NCI-H2196 (cell line): ENCODE data around the gene MEGF10.

ENCODE experiments used
- DNase-seq: peaks from one replicate; lab custom pipeline; 2025; ENCODE audit not compliant: unreplicated experiment; lab: John Stamatoyannopoulos, UW

The MEGF10 gene

DNA sequence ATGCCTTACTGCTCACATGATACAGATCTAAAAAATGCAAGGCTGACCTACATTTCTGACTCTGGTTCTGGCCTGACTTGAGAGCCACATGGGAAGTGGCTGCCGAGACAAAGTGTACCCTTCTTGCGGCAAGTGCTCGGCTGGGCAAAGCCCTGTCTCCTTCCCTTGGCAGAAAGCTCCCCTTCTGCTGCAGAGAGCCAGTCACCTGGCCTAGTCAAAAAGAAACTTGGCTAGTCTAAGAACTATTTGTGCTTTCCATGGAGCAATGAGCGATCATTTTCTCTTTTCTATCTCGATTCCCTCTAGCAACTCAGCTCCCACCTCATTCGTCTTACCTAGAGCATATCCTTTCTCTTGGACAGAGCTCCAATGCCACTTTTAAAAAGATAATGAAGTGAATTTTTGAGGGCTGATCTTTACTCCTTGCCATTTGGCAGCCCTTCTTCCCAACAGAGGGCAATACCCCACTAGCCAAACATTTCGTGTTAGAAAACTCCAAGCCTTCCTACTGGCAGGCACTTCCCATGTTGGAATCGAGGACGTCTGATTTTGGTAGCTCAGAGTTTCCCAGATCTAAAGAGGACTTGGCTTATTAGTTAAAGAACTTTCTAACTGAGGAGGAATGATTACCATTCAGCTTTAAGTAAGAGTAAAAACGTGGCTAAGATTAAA is 118.8 kb downstream of the MEGF10 start:
- DNase-seq: no peak

DNA sequence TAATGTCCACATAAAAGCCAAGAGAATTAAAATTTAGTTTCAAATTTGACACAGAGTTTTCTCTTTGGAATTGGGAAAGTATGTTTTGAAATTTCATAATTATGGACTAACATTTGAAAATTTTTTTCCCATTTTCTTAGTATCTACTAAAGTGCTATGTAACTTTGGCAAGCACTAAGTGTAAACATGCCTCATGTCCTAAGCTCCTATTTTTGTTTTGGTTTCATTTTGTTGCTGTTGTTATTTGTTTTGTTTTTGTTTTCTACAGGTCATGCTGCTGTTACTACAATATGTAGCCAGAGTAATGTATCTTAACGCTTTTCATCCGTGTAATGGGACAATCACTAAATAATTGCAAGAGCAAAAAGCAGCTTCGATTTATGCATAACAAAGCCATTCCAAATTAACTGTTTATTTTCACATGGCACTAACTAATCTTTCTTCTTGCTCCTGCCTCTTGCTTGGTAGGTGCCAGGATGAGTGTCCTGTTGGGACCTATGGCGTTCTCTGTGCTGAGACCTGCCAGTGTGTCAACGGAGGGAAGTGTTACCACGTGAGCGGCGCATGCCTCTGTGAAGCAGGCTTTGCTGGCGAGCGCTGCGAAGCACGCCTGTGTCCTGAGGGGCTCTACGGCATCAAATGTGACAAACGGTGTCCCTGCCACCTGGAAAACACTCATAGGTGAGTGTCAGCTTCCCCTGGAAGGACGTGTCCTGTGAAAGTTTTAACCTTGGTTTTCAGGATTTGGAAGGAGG is 119.5 kb downstream of the MEGF10 start:
- DNase-seq: no peak

DNA sequence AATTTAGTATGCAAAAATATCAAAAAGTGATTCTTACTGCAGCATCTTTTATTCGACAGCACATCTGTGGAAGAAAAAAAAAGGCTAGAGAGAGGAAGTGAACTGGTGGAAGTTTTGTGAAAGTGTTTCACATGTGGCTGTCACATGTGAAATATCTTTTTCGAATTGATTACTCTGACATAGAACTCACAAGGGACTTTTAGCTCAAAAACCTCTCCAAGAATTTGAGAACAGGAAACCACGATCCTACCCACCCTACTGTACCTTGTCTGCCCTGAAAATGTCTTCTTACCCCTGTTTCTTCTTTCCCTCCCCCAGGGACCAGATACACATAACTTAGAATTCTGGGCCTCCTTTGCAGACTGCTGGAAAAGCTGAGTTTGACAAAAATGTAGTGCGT is 120.4 kb downstream of the MEGF10 start:
- no peak for DNase-seq

DNA sequence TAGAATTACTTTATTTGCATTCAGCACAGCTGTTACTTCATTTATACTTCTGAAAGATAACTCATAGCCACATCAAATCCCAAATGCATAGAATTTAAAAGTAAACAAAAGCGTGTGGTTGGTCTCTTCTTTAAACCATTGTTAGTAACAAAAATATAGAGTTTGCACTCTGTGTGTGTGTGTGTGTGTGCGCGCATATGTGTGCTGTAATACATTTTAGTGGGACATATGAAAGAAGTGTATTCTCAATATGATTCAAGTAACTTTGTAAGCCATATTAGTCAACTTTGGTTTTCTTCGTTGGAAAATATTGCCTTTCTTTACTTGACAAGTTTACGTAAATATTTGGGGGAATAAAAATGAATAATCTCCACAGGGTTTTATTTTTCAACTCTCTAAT is 120.8 kb downstream of the MEGF10 start:
- no peak for DNase-seq

DNA sequence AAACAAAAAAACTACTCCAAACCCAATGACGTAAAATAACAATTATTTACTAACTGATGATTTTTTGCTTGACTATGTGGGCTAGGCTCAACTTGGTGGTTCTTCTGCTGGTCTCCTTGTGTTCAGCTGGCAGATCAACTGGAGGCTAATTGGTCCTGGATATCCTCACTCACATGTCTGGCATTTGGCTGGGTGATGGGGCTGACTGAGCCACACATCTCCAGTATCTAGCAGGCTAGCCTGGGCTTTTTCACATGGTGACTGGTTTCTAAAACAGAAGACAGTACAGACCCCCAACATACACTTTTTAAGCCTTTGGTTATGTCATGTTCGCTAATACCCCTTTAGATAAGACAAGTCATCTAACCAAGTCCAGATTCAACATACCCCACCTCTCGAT is 122.1 kb downstream of the MEGF10 start:
- no peak for DNase-seq

DNA sequence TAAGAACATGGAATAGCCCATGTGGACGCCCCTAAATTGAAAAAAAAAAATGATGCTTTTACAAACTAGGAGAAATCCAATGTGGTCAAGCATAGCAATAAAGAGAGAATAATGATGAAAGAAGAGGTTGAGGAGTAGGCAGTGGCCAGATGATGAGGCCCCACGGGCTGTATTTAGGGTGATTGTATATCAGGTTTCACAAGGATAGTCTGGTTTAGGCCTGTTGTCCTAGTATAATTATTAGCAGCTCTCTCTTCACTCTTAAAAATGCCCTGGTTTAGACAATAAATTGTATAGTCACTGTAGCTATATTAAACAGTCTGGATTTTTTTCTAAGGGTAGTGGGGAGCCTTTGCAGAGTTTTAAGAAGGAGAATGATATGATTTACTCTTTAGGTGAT is 124.4 kb downstream of the MEGF10 start:
- DNase-seq: no peak

DNA sequence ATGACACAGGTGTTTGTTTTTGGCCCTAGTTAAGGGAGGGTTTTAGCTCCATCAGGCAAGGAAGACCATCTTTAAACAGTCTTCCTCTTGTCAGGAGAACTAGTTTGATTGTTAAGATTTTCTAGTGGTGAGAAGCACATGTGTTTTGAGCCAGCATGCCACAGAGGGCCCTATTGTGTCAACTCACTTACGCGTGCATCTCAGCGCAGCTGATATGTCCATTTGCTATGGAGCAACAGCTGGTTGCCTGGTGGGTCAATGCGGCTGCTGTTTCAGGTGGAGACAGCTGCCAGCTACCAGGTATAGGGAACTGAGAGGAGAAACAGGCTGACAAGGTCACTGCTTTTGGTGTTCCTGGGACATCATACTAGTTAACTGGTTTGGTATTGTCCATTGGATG is 126.3 kb downstream of the MEGF10 start:
- no peak for DNase-seq

DNA sequence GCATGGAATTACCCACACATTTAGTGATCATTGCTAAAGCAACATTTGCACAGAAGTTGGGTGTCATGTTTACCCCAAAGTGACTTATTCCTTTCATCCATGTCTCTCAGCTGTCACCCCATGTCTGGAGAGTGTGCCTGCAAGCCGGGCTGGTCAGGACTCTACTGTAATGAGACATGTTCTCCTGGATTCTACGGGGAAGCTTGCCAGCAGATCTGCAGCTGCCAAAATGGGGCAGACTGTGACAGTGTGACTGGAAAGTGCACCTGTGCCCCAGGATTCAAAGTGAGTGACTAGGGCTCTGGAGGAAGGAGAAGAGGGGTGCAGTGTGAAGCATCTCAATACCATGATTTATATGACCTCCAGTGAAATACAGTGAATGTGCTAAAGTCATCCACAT is 126.9 kb downstream of the MEGF10 start:
- DNase-seq: no peak

DNA sequence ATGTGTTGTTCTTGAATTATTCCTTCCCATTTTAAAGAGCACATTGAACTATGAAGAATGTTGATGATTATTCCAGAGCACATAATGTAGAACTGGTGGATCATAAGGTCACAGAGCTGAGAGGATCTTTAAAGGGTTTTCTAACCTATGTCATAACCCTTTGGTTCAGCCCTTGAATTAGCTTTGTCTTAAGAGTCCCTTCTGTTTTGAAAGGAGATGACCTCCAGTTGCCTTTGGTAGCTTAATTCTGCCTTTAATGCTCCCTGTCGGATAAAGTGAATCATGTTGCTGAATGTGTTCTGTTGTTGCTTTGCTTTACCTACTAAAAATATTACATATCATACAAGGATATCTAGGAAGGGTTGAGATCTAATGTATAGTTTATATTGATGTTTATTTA is 127.8 kb downstream of the MEGF10 start:
- no peak for DNase-seq

DNA sequence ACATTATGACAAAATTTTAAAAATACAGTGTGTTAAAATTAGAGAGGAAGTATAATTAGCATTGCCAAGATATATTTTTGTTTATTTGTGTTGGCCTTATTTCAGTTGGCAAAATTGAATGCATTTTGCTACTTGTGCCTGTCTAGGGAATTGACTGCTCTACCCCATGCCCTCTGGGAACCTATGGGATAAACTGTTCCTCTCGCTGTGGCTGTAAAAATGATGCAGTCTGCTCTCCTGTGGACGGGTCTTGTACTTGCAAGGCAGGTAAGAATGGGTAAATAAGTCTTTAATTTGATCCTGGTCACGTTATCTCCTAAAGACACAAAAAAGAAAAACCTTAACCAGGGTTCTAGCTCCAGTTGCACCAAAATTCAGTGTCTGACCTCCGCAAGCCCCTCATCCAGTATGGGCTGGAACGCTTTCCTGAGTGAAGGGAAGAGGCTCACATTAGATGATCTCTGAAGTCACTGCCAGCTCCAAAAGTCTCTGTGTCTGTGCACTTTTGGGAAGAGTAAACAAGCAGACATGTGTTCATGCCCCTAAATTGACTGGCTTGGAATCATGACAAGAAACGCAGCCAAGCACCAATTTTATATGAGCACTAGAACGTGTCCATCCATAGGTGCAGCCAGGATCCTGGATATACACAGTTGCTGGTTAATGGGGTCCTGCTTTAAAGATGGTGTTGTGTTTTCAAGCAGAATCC is 128.5 kb downstream of the MEGF10 start:
- no peak for DNase-seq

DNA sequence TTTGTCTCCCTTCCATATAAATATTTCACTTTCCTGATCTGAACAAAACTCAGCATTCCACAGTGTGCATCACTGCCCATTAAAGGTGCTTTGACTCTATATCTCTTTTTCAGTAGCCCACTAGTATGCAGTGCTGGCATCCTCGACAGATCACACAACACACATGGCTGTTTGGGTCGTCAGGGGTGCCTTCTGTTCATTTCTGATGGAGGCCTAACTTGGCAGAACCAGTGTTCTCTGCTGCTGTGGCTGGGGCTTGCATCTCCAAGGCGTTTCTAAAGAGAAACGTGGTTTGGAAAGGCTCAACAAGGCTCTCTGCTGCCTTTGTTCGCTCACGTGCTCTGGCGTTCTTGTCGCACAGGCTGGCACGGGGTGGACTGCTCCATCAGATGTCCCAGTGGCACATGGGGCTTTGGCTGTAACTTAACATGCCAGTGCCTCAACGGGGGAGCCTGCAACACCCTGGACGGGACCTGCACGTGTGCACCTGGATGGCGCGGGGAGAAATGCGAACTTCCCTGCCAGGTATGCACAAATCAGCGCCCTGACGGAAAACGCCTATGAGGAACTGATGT is 129.2 kb downstream of the MEGF10 start:
- no peak for DNase-seq

DNA sequence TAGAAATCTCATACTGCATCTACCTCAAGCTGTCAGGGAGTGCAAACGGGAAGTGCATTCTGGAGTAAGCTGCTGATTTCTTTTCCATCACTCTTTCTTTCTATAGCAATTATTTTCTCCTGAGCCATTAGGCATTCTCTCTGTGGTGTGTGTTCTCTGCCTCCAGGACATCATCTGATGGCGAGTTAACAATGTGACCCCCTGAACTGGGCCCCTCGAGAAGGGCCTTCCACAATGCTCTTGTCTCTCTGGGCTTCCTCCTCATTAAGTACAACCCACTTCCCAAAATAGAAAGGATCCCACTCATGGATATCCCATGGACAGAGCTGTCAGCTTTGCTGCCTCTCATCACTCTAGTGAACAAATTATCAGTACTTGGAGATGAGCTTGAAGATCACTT is 130.2 kb downstream of the MEGF10 start:
- no peak for DNase-seq

DNA sequence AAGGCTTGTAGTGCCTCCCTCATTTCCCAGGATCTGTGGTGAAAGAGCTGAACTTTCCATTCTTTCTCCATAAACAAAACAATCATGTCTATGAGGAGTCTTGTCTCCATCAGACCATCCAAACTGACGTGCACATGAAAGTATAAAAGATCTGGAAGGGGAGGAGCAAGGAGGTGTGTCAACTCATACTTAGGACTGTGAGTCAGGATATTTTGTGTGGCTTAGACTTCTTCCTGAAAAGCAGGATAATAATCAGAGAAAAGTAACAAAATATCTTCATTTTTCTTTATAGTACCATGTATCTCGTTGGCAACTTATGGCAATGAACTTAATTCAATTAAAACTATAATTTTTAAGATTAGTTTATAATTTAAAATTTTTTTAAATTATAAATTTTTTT is 130.9 kb downstream of the MEGF10 start:
- no peak for DNase-seq

DNA sequence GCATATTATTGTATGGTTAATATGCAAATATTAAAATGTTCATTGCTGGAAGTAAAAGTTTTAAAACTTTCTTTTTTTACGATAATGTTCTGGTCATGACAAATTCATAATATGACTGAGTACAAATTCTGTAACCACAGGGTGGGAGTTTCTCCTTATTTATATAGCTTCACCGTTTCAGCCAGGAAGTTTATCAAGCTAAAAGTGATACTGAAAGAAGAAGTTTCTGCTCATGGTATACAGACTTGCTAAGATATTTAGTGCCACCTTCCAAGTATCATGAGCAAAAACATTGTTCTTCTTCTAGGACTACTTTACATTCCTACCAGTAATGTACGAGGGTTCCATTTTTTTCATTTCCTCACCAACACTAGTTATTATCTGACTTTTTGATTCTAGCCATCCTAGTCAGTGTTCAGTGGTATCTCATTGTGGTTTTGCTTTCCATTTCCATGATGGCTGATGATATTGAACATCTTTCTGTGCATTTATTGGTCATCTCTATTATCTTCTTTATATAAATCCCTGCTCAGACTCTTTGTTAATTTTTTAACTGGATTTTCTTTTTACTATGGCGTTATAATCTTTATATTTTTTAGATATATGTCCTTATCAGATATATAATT is 132.7 kb downstream of the MEGF10 start:
- no peak for DNase-seq

DNA sequence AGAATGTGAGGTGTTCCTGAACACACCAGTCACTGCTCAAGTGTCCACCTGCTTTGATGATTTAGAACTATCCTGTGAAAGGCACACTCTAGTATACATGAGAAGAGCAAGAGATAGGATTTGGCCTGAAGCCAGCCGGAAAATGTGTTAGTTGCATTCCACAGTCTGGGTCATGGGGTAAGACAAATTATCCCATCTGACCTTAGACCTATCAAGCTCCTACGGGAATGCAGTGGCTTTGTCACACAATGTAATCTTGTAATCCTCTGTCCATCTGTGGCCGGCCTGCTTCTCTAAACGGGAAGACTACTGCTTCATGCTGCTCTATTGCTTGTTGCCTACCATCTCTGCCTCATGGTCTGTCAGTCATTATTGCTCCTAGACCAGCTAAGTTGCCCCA is 134.4 kb downstream of the MEGF10 start:
- no peak for DNase-seq

DNA sequence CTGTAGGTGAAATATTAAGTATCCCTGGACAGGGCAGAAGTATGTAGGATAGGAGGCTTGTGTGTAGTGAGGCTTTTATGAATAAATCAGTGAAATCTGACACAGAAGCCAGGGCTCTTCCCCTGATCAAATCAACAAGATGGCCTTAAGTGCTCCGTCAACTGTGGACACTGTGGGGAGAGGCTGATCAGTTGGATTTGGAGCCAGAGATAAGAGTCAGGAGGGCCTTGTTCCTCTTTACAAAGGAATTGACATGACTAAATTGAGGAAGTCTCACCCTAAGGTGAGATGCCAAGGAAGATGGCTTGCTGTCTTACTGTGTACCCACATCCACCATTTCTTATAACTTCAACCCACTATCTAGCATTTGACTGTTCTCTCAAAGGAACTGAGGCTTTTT is 135.3 kb downstream of the MEGF10 start:
- DNase-seq: no peak

DNA sequence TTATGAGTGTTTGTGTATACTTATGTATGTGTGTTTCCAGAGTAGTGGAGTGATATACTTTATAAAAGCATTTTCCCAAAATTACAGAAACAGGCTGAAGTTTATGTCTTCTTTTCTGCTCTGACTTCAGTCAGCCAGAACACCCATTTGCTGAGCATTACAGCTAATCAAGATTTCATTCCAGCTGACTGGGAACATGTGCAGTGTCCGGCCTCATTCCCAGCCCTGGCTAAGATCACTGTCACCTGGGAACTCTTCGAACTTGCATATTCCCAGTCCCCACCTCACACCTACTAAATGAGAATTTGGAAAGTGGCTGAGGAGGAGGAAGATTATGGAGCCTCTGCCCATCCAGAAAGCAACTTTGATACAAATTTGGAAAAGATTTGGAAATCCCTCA is 136.1 kb downstream of the MEGF10 start:
- DNase-seq: no peak

DNA sequence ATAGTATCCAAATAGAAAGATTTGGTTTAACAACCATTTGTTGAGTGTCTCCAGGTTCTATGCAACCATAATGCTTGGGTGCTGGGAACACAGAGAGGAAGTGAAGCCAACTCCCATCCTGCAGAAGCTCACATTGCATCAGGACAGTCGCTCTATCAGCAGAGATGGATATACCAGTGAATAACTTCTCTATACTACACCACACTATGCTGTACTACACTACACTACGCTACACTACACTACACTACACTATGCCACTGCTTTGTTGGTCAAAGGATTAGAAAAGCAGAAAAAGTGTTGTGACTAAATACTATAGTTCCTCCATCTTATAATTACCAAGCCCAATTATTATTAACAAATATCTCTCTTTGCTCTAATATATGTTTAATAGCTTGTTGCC is 137.7 kb downstream of the MEGF10 start:
- DNase-seq: no peak

DNA sequence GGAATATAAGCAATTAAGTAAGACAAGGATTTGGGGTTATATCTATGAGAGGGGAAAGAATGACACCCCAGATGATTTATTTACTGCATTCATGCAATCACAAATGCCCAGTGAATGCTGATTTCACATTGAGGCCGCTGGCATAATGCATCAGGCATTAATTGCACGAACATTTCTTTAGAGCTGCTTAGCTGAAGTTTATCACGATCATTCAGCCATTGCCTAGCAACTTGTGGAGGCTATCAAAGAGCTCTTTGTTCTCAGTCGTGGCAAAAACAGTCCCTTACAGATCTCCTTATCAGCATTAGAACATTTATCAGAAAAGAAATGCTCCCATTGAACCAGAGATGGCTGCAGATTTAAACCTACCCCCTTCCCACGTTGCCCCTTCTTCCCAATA is 138.2 kb downstream of the MEGF10 start:
- DNase-seq: no peak

DNA sequence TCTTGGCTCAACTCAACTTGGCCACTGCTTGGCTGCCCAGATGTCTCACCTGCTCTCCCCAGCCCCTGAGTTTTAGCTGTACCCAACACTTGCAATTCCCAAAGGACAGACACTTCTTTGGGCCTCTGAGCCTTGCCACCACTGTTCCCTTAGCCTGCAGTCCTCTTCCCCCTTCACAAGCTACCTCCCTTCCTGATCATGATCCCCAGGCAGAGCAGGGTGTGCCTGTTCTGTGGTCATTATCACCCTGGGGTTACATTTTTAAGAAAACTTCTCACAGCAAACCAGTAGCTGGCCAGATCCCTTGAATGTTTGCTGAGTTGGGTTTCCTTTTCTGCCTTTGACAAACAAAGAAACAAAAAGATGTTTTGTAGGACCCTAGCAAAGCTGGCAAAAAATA is 139.3 kb downstream of the MEGF10 start:
- no peak for DNase-seq

DNA sequence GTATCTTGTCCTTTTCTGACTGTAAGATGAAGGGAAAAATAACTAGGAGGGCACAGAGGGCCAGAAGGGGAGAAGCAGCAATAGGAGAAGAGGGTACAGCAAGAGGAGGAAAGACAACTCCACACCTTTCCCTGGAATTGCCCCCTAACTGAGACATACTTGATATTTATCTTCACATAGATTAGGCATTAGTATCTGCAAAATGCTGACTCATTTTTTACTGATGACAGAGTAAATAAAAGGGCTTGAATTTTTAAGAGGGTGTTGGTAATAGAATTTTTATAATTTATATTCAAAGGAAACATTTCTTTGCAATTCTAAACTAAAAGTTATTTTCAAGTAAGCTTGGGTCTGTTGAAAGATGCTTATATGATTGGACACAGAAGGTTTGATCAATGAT is 140.0 kb downstream of the MEGF10 start:
- no peak for DNase-seq
